ENCODE data around the gene EML4.
"Not testable (repeated sequence)": the region's sequence is repeated elsewhere in the genome, so short reads cannot be mapped to it uniquely, and the experiment has no call there.

Gene EML4

GRCh38 chr2:42339191-42339912, 170.2 kb downstream of the EML4 start:
- Histone ChIP-seq H3K27me3 (ENCODE audit: control insufficient read depth in 5 of 5, insufficient read depth in 4 of 5, low read length in 5 of 5) (no peaks in the 10 kb centered on the region), H3K4me3 (ENCODE audit: low read depth in 1 of 5, low read length in 5 of 5) (no peak overlapping the region), H3K9me3 (ENCODE audit: control insufficient read depth in 5 of 5, low read length in 5 of 5) (no peaks in the 10 kb centered on the region), H3K36me3 (ENCODE audit: control insufficient read depth in 5 of 5, insufficient read depth in 5 of 5, low read length in 5 of 5) (peaks cover 0 to 35% (median 26%) of the 10 kb centered on the region in 5 donors), H3K27ac (ENCODE audit: low read depth, low read length) (no peak overlapping the region), H3K4me1 (ENCODE audit: control insufficient read depth in 5 of 5, insufficient read depth in 5 of 5, low read length in 5 of 5) (peaks cover 6 to 23% (median 15%) of the 10 kb centered on the region in 5 donors), H3K9ac (ENCODE audit: low read length in 5 of 5) (no peak overlapping the region)

GRCh38 chr2:42340045-42340937, 171.1 kb downstream of the EML4 start:
- H3K27me3 ChIP-seq (ENCODE audit: control insufficient read depth in 5 of 5, insufficient read depth in 4 of 5, low read length in 5 of 5) = no peaks in the 10 kb centered on the region

GRCh38 chr2:42340938-42341636, 171.9 kb downstream of the EML4 start:
- Histone ChIP-seq H3K27ac (ENCODE audit: low read depth, low read length) (no peak overlapping the region), H3K4me3 (ENCODE audit: low read depth in 1 of 5, low read length in 5 of 5) (no peak overlapping the region), H3K36me3 (ENCODE audit: control insufficient read depth in 5 of 5, insufficient read depth in 5 of 5, low read length in 5 of 5) (peaks cover 0 to 39% (median 25%) of the 10 kb centered on the region in 5 donors), H3K27me3 (ENCODE audit: control insufficient read depth in 5 of 5, insufficient read depth in 4 of 5, low read length in 5 of 5) (no peaks in the 10 kb centered on the region), H3K9me3 (ENCODE audit: control insufficient read depth in 5 of 5, low read length in 5 of 5) (no peaks in the 10 kb centered on the region), H3K4me1 (ENCODE audit: control insufficient read depth in 5 of 5, insufficient read depth in 5 of 5, low read length in 5 of 5) (peaks cover 6 to 30% (median 21%) of the 10 kb centered on the region in 5 donors), H3K9ac (ENCODE audit: low read length in 5 of 5) (no peak overlapping the region)

More at GRCh38 chr2:42340045-42340937, 171.1 kb downstream of the EML4 start:
- H3K36me3 ChIP-seq (ENCODE audit: control insufficient read depth in 5 of 5, insufficient read depth in 5 of 5, low read length in 5 of 5) = peaks cover 0 to 35% (median 26%) of the 10 kb centered on the region in 5 donors
- H3K9ac ChIP-seq (ENCODE audit: low read length in 5 of 5) = no peak overlapping the region
- no peaks in the 10 kb centered on the region for H3K9me3 ChIP-seq (ENCODE audit: control insufficient read depth in 5 of 5, low read length in 5 of 5)
- H3K4me1 ChIP-seq (ENCODE audit: control insufficient read depth in 5 of 5, insufficient read depth in 5 of 5, low read length in 5 of 5) = peaks cover 6 to 23% (median 15%) of the 10 kb centered on the region in 5 donors
- H3K4me3 ChIP-seq (ENCODE audit: low read depth in 1 of 5, low read length in 5 of 5) = no peak overlapping the region
- H3K27ac ChIP-seq (ENCODE audit: low read depth, low read length) = no peak overlapping the region

- peak overlapping the region in 1 of 5 donors; percentile 17 for H3K9ac ChIP-seq (ENCODE audit: low read length in 5 of 5)
- peak overlapping the region; percentile 34 for H3K27ac ChIP-seq (ENCODE audit: low read depth, low read length)
- no peaks in the 10 kb centered on the region for H3K9me3 ChIP-seq (ENCODE audit: control insufficient read depth in 5 of 5, low read length in 5 of 5)
- no peak overlapping the region for H3K4me3 ChIP-seq (ENCODE audit: low read depth in 1 of 5, low read length in 5 of 5)
- H3K36me3 ChIP-seq (ENCODE audit: control insufficient read depth in 5 of 5, insufficient read depth in 5 of 5, low read length in 5 of 5) = peaks cover 0 to 40% (median 28%) of the 10 kb centered on the region in 5 donors
- H3K4me1 ChIP-seq (ENCODE audit: control insufficient read depth in 5 of 5, insufficient read depth in 5 of 5, low read length in 5 of 5) = peaks cover 6 to 35% (median 28%) of the 10 kb centered on the region in 5 donors
- no peaks in the 10 kb centered on the region for H3K27me3 ChIP-seq (ENCODE audit: control insufficient read depth in 5 of 5, insufficient read depth in 4 of 5, low read length in 5 of 5)
Measured at GRCh38 chr2:42342061-42342794, 173.1 kb downstream of the EML4 start.

GRCh38 chr2:42342795-42343241, 173.7 kb downstream of the EML4 start:
- Histone ChIP-seq H3K9ac (ENCODE audit: low read length in 5 of 5) (peak overlapping the region in 1 of 5 donors; percentile 24), H3K4me3 (ENCODE audit: low read depth in 1 of 5, low read length in 5 of 5) (no peak overlapping the region), H3K36me3 (ENCODE audit: control insufficient read depth in 5 of 5, insufficient read depth in 5 of 5, low read length in 5 of 5) (peaks cover 0 to 39% (median 26%) of the 10 kb centered on the region in 5 donors), H3K4me1 (ENCODE audit: control insufficient read depth in 5 of 5, insufficient read depth in 5 of 5, low read length in 5 of 5) (peaks cover 6 to 35% (median 28%) of the 10 kb centered on the region in 5 donors), H3K9me3 (ENCODE audit: control insufficient read depth in 5 of 5, low read length in 5 of 5) (no peaks in the 10 kb centered on the region), H3K27ac (ENCODE audit: low read depth, low read length) (peak overlapping the region; percentile 43), H3K27me3 (ENCODE audit: control insufficient read depth in 5 of 5, insufficient read depth in 4 of 5, low read length in 5 of 5) (no peaks in the 10 kb centered on the region)

- H3K9me3 ChIP-seq (ENCODE audit: control insufficient read depth in 5 of 5, low read length in 5 of 5) = no peaks in the 10 kb centered on the region
- peaks cover 6 to 39% (median 30%) of the 10 kb centered on the region in 5 donors for H3K4me1 ChIP-seq (ENCODE audit: control insufficient read depth in 5 of 5, insufficient read depth in 5 of 5, low read length in 5 of 5)
- H3K27me3 ChIP-seq (ENCODE audit: control insufficient read depth in 5 of 5, insufficient read depth in 4 of 5, low read length in 5 of 5) = no peaks in the 10 kb centered on the region
- H3K36me3 ChIP-seq (ENCODE audit: control insufficient read depth in 5 of 5, insufficient read depth in 5 of 5, low read length in 5 of 5) = peaks cover 6 to 35% (median 21%) of the 10 kb centered on the region in 5 donors
- H3K4me3 ChIP-seq (ENCODE audit: low read depth in 1 of 5, low read length in 5 of 5) = no peak overlapping the region
- H3K9ac ChIP-seq (ENCODE audit: low read length in 5 of 5) = peak overlapping the region in 1 of 5 donors; percentile 26
- no peak overlapping the region for H3K27ac ChIP-seq (ENCODE audit: low read depth, low read length)
Measured at GRCh38 chr2:42345986-42346385, 176.8 kb downstream of the EML4 start.

- H3K9me3 ChIP-seq (ENCODE audit: control insufficient read depth in 5 of 5, low read length in 5 of 5); H3K27me3 ChIP-seq (ENCODE audit: control insufficient read depth in 5 of 5, insufficient read depth in 4 of 5, low read length in 5 of 5); H3K4me3 ChIP-seq (ENCODE audit: low read depth in 1 of 5, low read length in 5 of 5); H3K9ac ChIP-seq (ENCODE audit: low read length in 5 of 5); H3K27ac ChIP-seq (ENCODE audit: low read depth, low read length): not testable (repeated sequence)
- peaks cover 6 to 43% (median 25%) of the 10 kb centered on the region in 5 donors for H3K36me3 ChIP-seq (ENCODE audit: control insufficient read depth in 5 of 5, insufficient read depth in 5 of 5, low read length in 5 of 5)
- H3K4me1 ChIP-seq (ENCODE audit: control insufficient read depth in 5 of 5, insufficient read depth in 5 of 5, low read length in 5 of 5) = peaks cover 6 to 37% (median 32%) of the 10 kb centered on the region in 5 donors
Measured at GRCh38 chr2:42346856-42347255, 177.7 kb downstream of the EML4 start.

GRCh38 chr2:42347518-42347917, 178.4 kb downstream of the EML4 start:
- peaks cover 6 to 49% (median 29%) of the 10 kb centered on the region in 5 donors for H3K36me3 ChIP-seq (ENCODE audit: control insufficient read depth in 5 of 5, insufficient read depth in 5 of 5, low read length in 5 of 5)
- not testable (repeated sequence) for H3K9ac ChIP-seq (ENCODE audit: low read length in 5 of 5); H3K9me3 ChIP-seq (ENCODE audit: control insufficient read depth in 5 of 5, low read length in 5 of 5); H3K27ac ChIP-seq (ENCODE audit: low read depth, low read length); H3K27me3 ChIP-seq (ENCODE audit: control insufficient read depth in 5 of 5, insufficient read depth in 4 of 5, low read length in 5 of 5); H3K4me3 ChIP-seq (ENCODE audit: low read depth in 1 of 5, low read length in 5 of 5)
- H3K4me1 ChIP-seq (ENCODE audit: control insufficient read depth in 5 of 5, insufficient read depth in 5 of 5, low read length in 5 of 5) = peaks cover under 1 to 31% (median 25%) of the 10 kb centered on the region in 5 donors

GRCh38 chr2:42348113-42348805, 179.1 kb downstream of the EML4 start:
- peaks cover 0 to 26% (median 19%) of the 10 kb centered on the region in 5 donors for H3K4me1 ChIP-seq (ENCODE audit: control insufficient read depth in 5 of 5, insufficient read depth in 5 of 5, low read length in 5 of 5)
- H3K27me3 ChIP-seq (ENCODE audit: control insufficient read depth in 5 of 5, insufficient read depth in 4 of 5, low read length in 5 of 5) = no peaks in the 10 kb centered on the region
- H3K36me3 ChIP-seq (ENCODE audit: control insufficient read depth in 5 of 5, insufficient read depth in 5 of 5, low read length in 5 of 5) = peaks cover 6 to 52% (median 29%) of the 10 kb centered on the region in 5 donors
- H3K4me3 ChIP-seq (ENCODE audit: low read depth in 1 of 5, low read length in 5 of 5) = no peak overlapping the region
- H3K9me3 ChIP-seq (ENCODE audit: control insufficient read depth in 5 of 5, low read length in 5 of 5) = no peaks in the 10 kb centered on the region
- no peak overlapping the region for H3K27ac ChIP-seq (ENCODE audit: low read depth, low read length)
- no peak overlapping the region for H3K9ac ChIP-seq (ENCODE audit: low read length in 5 of 5)

Data from subcutaneous abdominal adipose tissue (tissue), 5 donors.